Mucosa of descending colon (tissue), 3 donors: ENCODE measurements around the gene CASP2. TPM values are rescaled to one million over a fixed set of nuclear protein-coding genes. Genes with fewer than 3 reads are reported as not detected.

Source experiments
- ATAC-seq: fragments of 200-7000 bp; cut with Tn5 transposase; one replicate; pipeline ENCODE4 v1.9.1; 2020; ENCODE audit warnings: mild to moderate bottlenecking, moderate library complexity
- DNase-seq, 3 donors: peaks; one replicate each; pipeline ENCODE4 v3.0.0-alpha.2; 2020
- H3K36me3 ChIP-seq: fragments of 200-600 bp; one replicate; pipeline ENCODE4 v1.8.0; 2021; ENCODE audit warnings: low read depth, mild to moderate bottlenecking
- H3K4me1 ChIP-seq: fragments of 200-600 bp; one replicate; pipeline ENCODE4 v1.8.0; 2021; ENCODE audit warnings: low read depth, mild to moderate bottlenecking
- H3K4me3 ChIP-seq: fragments of 200-600 bp; one replicate; pipeline ENCODE4 v1.8.0; 2021; ENCODE audit warnings: mild to moderate bottlenecking
- H3K9me3 ChIP-seq: fragments of 200-600 bp; one replicate; pipeline ENCODE4 v1.8.0; 2021; ENCODE audit warnings: mild to moderate bottlenecking
- CTCF ChIP-seq: fragments of 200-600 bp; IDR thresholded peaks from one replicate; pipeline ENCODE4 v1.8.0; 2022; ENCODE audit warnings: antibody characterized with exemption, mild to moderate bottlenecking
- intact Hi-C, 2 donors: fragments of 100-400 bp; cut with DNase I in 1 of 2; cut with micrococcal nuclease in 1 of 2; formaldehyde crosslinking; loops; one replicate each; pipeline versions ENCODE4 v1.11.0 to v1.11.1; 2022; cut with DNase I, micrococcal nuclease
- total RNA-seq, 3 donors: library from RNA; stranded (reverse); fragmentation: NEBNext Ultra II Directional in 2 of 3; extraction: Animal tissue kit (Norgen Biotek cat#: 25700) in 2 of 3; gene quantifications; one replicate each; pipeline versions ENCODE4 v1.2.1 to v1.2.4, GENCODE V29; 2021 to 2023
- donor health status: DM: no; HTN: no; CAD: no; lungs with moderate emphysema.
- donor health status: DM: no; HTN: no; CAD: no.
- donor health status: DM: no; HTN: yes; CAD: no.

CASP2 gene
- total RNA-seq, 3 donors from 2014 or later, result 26.1 to 39.5 (median 33.4) TPM

- no peak for TF ChIP-seq CTCF
- intact Hi-C loops, result no loop called here
- Histone ChIP-seq H3K4me3 (no peak overlapping the region), H3K9me3 (no peaks in the 10 kb centered on the region), H3K4me1 (peaks cover 7% of the 10 kb centered on the region), H3K36me3 (no peaks in the 10 kb centered on the region)
- no peak for ATAC-seq
- DNase-seq, result no peak
Observed at GRCh38 chr7:143316492-143316891, 28.3 kb downstream of the CASP2 start.

- no peak for DNase-seq
- Histone ChIP-seq H3K4me3 (no peak overlapping the region), H3K36me3 (no peaks in the 10 kb centered on the region), H3K9me3 (no peaks in the 10 kb centered on the region), H3K4me1 (peaks cover 9% of the 10 kb centered on the region)
- ATAC-seq, result no peak
- intact Hi-C loops, result no loop called here
- no peak for TF ChIP-seq CTCF
Observed at GRCh38 chr7:143318661-143319060, 30.5 kb downstream of the CASP2 start.

- Histone ChIP-seq H3K4me1 (peaks cover 9% of the 10 kb centered on the region), H3K36me3 (no peaks in the 10 kb centered on the region), H3K9me3 (no peaks in the 10 kb centered on the region), H3K4me3 (no peak overlapping the region)
- no peak for TF ChIP-seq CTCF
- intact Hi-C loops, result no loop called here
- ATAC-seq (peak; percentile 86), DNase-seq (peak in 2 of 3 donors; percentile 42 to 80)
Observed at GRCh38 chr7:143320620-143321019, 32.5 kb downstream of the CASP2 start.

GRCh38 chr7:143321242-143321641 is 33.1 kb downstream of the CASP2 start:
- Histone ChIP-seq H3K4me1 (peaks cover 9% of the 10 kb centered on the region), H3K9me3 (no peaks in the 10 kb centered on the region), H3K4me3 (no peak overlapping the region), H3K36me3 (no peaks in the 10 kb centered on the region)
- intact Hi-C loops, result no loop called here
- no peak for ATAC-seq
- TF ChIP-seq CTCF, result no peak
- no peak for DNase-seq

- intact Hi-C loops, result no loop called here
- peak; percentile 79 for ATAC-seq
- DNase-seq, result peak in 2 of 3 donors; percentile 71
- no peak for TF ChIP-seq CTCF
- no peaks in the 10 kb centered on the region for H3K9me3 ChIP-seq
- H3K36me3 ChIP-seq, result no peaks in the 10 kb centered on the region
- no peak overlapping the region for H3K4me3 ChIP-seq
- H3K4me1 ChIP-seq, result peaks cover 9% of the 10 kb centered on the region
Observed at GRCh38 chr7:143321734-143322133, 33.6 kb downstream of the CASP2 start.
